HEK293 (cell line): ENCODE measurements around the gene ATP7B.

Experiments used
- CTCF ChIA-PET: fragments of 350-600 bp; formaldehyde crosslinking; extraction: SDS; loops from one replicate; lab custom pipeline; 2021; ENCODE audit warnings: antibody characterized with exemption; lab: Yijun Ruan, JAX
- POLR2A ChIA-PET: fragments of 300-600 bp; formaldehyde crosslinking; extraction: SDS; loops from one replicate; lab custom pipeline; 2020; ENCODE audit warnings: antibody characterized with exemption, inconsistent platforms; lab: Yijun Ruan, JAX
- H3K27ac ChIP-seq: fragments of 200-500 bp; sonication (Bioruptor generic); 2 replicates; pipeline ENCODE4 v1.5.1; 2014; ENCODE audit warnings: low read depth, low read length, control low read depth, inconsistent platforms; ENCODE audit errors: extremely low read depth
- H3K36me3 ChIP-seq, 2 experiments: fragments of 200-500 bp in 1 of 2; sonication (Bioruptor generic) in 1 of 2; 1 replicate in 1 of 2; 2 replicates in 1 of 2; pipeline ENCODE4 v1.5.1; 2014 to 2017; ENCODE audit warnings: inconsistent platforms in 2 of 2, low read length in 2 of 2; ENCODE audit not compliant: control insufficient read depth in 2 of 2, insufficient read depth in 1 of 2
- H3K4me1 ChIP-seq: fragments of 200-500 bp; sonication (Bioruptor generic); 2 replicates; pipeline ENCODE4 v1.5.1; 2014; ENCODE audit warnings: mild to moderate bottlenecking, low read length, inconsistent platforms; ENCODE audit not compliant: control insufficient read depth, insufficient read depth
- H3K4me3 ChIP-seq: 2 replicates; pipeline ENCODE4 v1.5.1; 2011; ENCODE audit warnings: low read depth, mild to moderate bottlenecking, control low read depth, low read length, moderate library complexity
- H3K9me3 ChIP-seq: fragments of 200-500 bp; sonication (Bioruptor generic); 2 replicates; pipeline ENCODE4 v1.5.1; 2014; ENCODE audit warnings: low read depth, low read length, inconsistent platforms; ENCODE audit not compliant: control insufficient read depth, insufficient read depth
- BCL11A ChIP-seq: fragments of 450-650 bp; formaldehyde crosslinking; IDR thresholded peaks from 2 replicates; pipeline ENCODE4 v1.5.1; 2016; ENCODE audit warnings: low read depth, missing biosample characterization, missing genetic modification characterization
- BCL11B ChIP-seq: fragments of 450-650 bp; formaldehyde crosslinking; IDR thresholded peaks from 2 replicates; pipeline ENCODE4 v1.5.1; 2016; ENCODE audit warnings: low read depth, missing biosample characterization, missing genetic modification characterization
- ELK4 ChIP-seq: IDR thresholded peaks from 2 replicates; pipeline ENCODE4 v1.6.1; 2011; ENCODE audit warnings: mild to moderate bottlenecking, low read depth, low read length, borderline replicate concordance
- FEZF1 ChIP-seq: fragments of 450-650 bp; formaldehyde crosslinking; IDR thresholded peaks from 2 replicates; pipeline ENCODE4 v1.5.1; 2016; ENCODE audit warnings: missing biosample characterization, missing genetic modification characterization
- INSM2 ChIP-seq: fragments of 450-650 bp; formaldehyde crosslinking; IDR thresholded peaks from 2 replicates; pipeline ENCODE4 v1.5.1; 2016; ENCODE audit warnings: missing biosample characterization, missing genetic modification characterization
- MEIS1 ChIP-seq: sonication (generic); formaldehyde crosslinking; IDR thresholded peaks from 2 replicates; pipeline ENCODE4 v1.8.1; 2022; ENCODE audit warnings: missing genetic modification reagents, mild to moderate bottlenecking, borderline replicate concordance
- REPIN1 ChIP-seq: fragments of 450-650 bp; formaldehyde crosslinking; IDR thresholded peaks from 2 replicates; pipeline ENCODE4 v1.5.1; 2017; ENCODE audit warnings: missing biosample characterization, missing genetic modification characterization, low read depth
- SCRT1 ChIP-seq: fragments of 450-650 bp; formaldehyde crosslinking; IDR thresholded peaks from 2 replicates; pipeline ENCODE4 v1.5.1; 2016; ENCODE audit warnings: missing biosample characterization, missing genetic modification characterization, borderline replicate concordance
- ZBTB8A ChIP-seq: fragments of 450-650 bp; formaldehyde crosslinking; IDR thresholded peaks from 2 replicates; pipeline ENCODE4 v1.5.1; 2016; ENCODE audit warnings: missing biosample characterization, missing genetic modification characterization
- ZIC2 ChIP-seq: fragments of 450-650 bp; formaldehyde crosslinking; IDR thresholded peaks from 2 replicates; pipeline ENCODE4 v1.5.1; 2016; ENCODE audit warnings: missing biosample characterization, missing genetic modification characterization
- ZNF169 ChIP-seq: fragments of 450-650 bp; formaldehyde crosslinking; IDR thresholded peaks from 2 replicates; pipeline ENCODE4 v1.5.1; 2016; ENCODE audit warnings: missing biosample characterization, missing genetic modification characterization
- ZNF175 ChIP-seq: fragments of 450-650 bp; formaldehyde crosslinking; IDR thresholded peaks from 2 replicates; pipeline ENCODE4 v1.5.1; 2016; ENCODE audit warnings: missing biosample characterization, missing genetic modification characterization
- ZNF211 ChIP-seq: fragments of 450-650 bp; formaldehyde crosslinking; IDR thresholded peaks from 2 replicates; pipeline ENCODE4 v1.5.1; 2016; ENCODE audit warnings: low read depth, missing biosample characterization, missing genetic modification characterization
- ZNF248 ChIP-seq: fragments of 450-650 bp; formaldehyde crosslinking; IDR thresholded peaks from 2 replicates; pipeline ENCODE4 v1.5.1; 2017; ENCODE audit warnings: missing biosample characterization, missing genetic modification characterization
- ZNF266 ChIP-seq: fragments of 450-650 bp; formaldehyde crosslinking; IDR thresholded peaks from 2 replicates; pipeline ENCODE4 v1.5.1; 2016; ENCODE audit warnings: missing biosample characterization, missing genetic modification characterization, low read depth
- ZNF404 ChIP-seq: fragments of 450-650 bp; formaldehyde crosslinking; IDR thresholded peaks from 2 replicates; pipeline ENCODE4 v1.5.1; 2017; ENCODE audit warnings: missing biosample characterization, missing genetic modification characterization
- ZNF548 ChIP-seq: fragments of 450-650 bp; formaldehyde crosslinking; IDR thresholded peaks from 2 replicates; pipeline ENCODE4 v1.5.1; 2016; ENCODE audit warnings: missing biosample characterization, missing genetic modification characterization
- ZNF600 ChIP-seq: fragments of 450-650 bp; formaldehyde crosslinking; IDR thresholded peaks from 2 replicates; pipeline ENCODE4 v1.5.1; 2016; ENCODE audit warnings: missing biosample characterization, missing genetic modification characterization
- ZNF621 ChIP-seq: fragments of 450-650 bp; formaldehyde crosslinking; IDR thresholded peaks from 2 replicates; pipeline ENCODE4 v1.5.1; 2017; ENCODE audit warnings: missing biosample characterization, missing genetic modification characterization
- ZNF701 ChIP-seq: fragments of 450-650 bp; formaldehyde crosslinking; IDR thresholded peaks from 2 replicates; pipeline ENCODE4 v1.5.1; 2016; ENCODE audit warnings: missing biosample characterization, missing genetic modification characterization
- ZNF785 ChIP-seq: fragments of 450-650 bp; formaldehyde crosslinking; IDR thresholded peaks from 2 replicates; pipeline ENCODE4 v1.5.1; 2016; ENCODE audit warnings: missing biosample characterization, missing genetic modification characterization
- ZNF792 ChIP-seq: fragments of 450-650 bp; formaldehyde crosslinking; IDR thresholded peaks from 2 replicates; pipeline ENCODE4 v1.5.1; 2016; ENCODE audit warnings: missing biosample characterization, missing genetic modification characterization
- ZSCAN30 ChIP-seq: fragments of 450-650 bp; IDR thresholded peaks from 2 replicates; pipeline ENCODE4 v1.5.1; 2018; ENCODE audit warnings: missing biosample characterization, mild to moderate bottlenecking, missing genetic modification characterization, moderate library complexity
- TF ChIP-seq, protein P1 (sequence below): fragments of 450-650 bp; formaldehyde crosslinking; IDR thresholded peaks from 2 replicates; pipeline ENCODE4 v1.5.1; 2016; ENCODE audit warnings: missing biosample characterization, missing genetic modification characterization
- TF ChIP-seq, protein P2 (sequence below): fragments of 450-650 bp; formaldehyde crosslinking; IDR thresholded peaks from 2 replicates; pipeline ENCODE4; 2016; ENCODE audit warnings: missing biosample characterization, missing genetic modification characterization

Gene ATP7B

GRCh38 chr13:51907040-51907732 is 104.1 kb downstream of the ATP7B start:
- Histone ChIP-seq H3K27ac (no peak overlapping the region), H3K4me1 (peaks cover 3% of the 10 kb centered on the region; the same call in 1 of the 2 replicates), H3K36me3 (no peaks in the 10 kb centered on the region), H3K9me3 (no peaks in the 10 kb centered on the region), H3K4me3 (no peak overlapping the region)
- TF ChIP-seq BCL11B = no peak
- no peak for TF ChIP-seq ZNF169
- peak; percentile 70; the same call in 1 of the 2 replicates for TF ChIP-seq ZNF266
- no peak for TF ChIP-seq REPIN1
- TF ChIP-seq ZNF404 = no peak
- CTCF ChIA-PET = no interaction called here
- POLR2A ChIA-PET = no interaction called here

- POLR2A ChIA-PET = no interaction called here
- H3K4me1 ChIP-seq = peaks cover 3% of the 10 kb centered on the region; the same call in 1 of the 2 replicates
- no peaks in the 10 kb centered on the region for H3K9me3 ChIP-seq
- H3K36me3 ChIP-seq = no peaks in the 10 kb centered on the region
- H3K4me3 ChIP-seq = no peak overlapping the region
- no peak overlapping the region for H3K27ac ChIP-seq
- CTCF ChIA-PET = no interaction called here
- TF ChIP-seq ZNF211 (tag by site-specific recombination) (no peak), ZIC2 (tag by site-specific recombination) (peak; percentile 76), FEZF1 (tag by site-specific recombination) (peak; percentile 39; the same call in 1 of the 2 replicates), ZSCAN30 (tag by site-specific recombination) (peak; percentile 65; the same call in 1 of the 2 replicates), INSM2 (tag by site-specific recombination) (no peak)
- TF ChIP-seq, protein P1, sequence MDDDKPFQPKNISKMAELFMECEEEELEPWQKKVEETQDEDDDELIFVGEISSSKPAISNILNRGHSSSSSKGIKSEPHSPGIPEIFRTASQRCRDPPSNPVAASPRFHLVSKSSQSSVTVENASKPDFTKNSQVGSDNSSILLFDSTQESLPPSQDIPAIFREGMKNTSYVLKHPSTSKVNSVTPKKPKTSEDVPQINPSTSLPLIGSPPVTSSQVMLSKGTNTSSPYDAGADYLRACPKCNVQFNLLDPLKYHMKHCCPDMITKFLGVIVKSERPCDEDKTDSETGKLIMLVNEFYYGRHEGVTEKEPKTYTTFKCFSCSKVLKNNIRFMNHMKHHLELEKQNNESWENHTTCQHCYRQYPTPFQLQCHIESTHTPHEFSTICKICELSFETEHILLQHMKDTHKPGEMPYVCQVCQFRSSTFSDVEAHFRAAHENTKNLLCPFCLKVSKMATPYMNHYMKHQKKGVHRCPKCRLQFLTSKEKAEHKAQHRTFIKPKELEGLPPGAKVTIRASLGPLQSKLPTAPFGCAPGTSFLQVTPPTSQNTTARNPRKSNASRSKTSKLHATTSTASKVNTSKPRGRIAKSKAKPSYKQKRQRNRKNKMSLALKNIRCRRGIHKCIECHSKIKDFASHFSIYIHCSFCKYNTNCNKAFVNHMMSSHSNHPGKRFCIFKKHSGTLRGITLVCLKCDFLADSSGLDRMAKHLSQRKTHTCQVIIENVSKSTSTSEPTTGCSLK (tag by site-specific recombination) = no peak
Measured at GRCh38 chr13:51906581-51906980, 104.7 kb downstream of the ATP7B start.

DNA sequence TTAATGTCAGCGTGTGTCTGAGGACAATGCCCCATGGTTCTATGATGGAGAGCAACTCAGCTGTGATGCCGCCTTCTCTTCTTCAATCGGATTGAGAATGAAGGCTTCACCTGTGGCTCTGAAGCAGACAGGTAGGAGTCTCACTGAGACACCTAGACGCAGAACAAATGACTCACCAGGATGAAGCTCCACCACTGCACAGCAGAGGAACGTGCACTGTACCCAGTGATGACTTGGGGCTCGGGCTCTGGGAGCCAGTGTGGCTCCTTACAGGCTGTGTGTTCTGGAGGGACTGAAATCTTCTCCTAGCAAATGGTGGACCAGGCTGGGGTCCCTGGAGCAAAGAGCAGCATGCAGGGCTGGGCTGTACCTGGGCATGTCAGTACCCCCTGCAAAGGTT is 105.5 kb downstream of the ATP7B start:
- POLR2A ChIA-PET = no interaction called here
- H3K9me3 ChIP-seq = no peaks in the 10 kb centered on the region
- CTCF ChIA-PET = interaction anchor here (1.9 kb wide), 1 partner anchor 10 kb away, joined by 4 read pairs; no protein-coding TSS in a partner anchor
- no peak for TF ChIP-seq ZNF621 (tag by site-specific recombination)
- TF ChIP-seq ELK4 = no peak
- no peak for TF ChIP-seq ZNF600
- no peak for TF ChIP-seq ZNF701 (tag by site-specific recombination)
- no peak for TF ChIP-seq ZNF175 (tag by site-specific recombination)
- no peak for TF ChIP-seq ZNF248 (tag by site-specific recombination)
- no peak for TF ChIP-seq BCL11A (tag by site-specific recombination)
- TF ChIP-seq ZNF548 (tag by site-specific recombination) = no peak
- TF ChIP-seq SCRT1 (tag by site-specific recombination) = no peak
- no peak for TF ChIP-seq ZBTB8A
- TF ChIP-seq MEIS1 (CRISPR knock-in tag) = no peak
- TF ChIP-seq, protein P2, sequence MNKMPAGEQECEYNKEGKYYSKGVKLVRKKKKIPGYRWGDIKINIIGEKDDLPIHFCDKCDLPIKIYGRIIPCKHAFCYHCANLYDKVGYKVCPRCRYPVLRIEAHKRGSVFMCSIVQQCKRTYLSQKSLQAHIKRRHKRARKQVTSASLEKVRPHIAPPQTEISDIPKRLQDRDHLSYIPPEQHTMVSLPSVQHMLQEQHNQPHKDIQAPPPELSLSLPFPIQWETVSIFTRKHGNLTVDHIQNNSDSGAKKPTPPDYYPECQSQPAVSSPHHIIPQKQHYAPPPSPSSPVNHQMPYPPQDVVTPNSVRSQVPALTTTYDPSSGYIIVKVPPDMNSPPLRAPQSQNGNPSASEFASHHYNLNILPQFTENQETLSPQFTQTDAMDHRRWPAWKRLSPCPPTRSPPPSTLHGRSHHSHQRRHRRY (tag by site-specific recombination) = no peak
- TF ChIP-seq ZNF792 (tag by site-specific recombination) = no peak
- TF ChIP-seq ZNF785 = no peak

More for the DNA sequence above, 105.5 kb downstream of the ATP7B start:
- H3K27ac ChIP-seq = no peak overlapping the region
- H3K4me3 ChIP-seq = no peak overlapping the region
- H3K36me3 ChIP-seq = no peaks in the 10 kb centered on the region
- peaks cover 3% of the 10 kb centered on the region; the same call in 1 of the 2 replicates for H3K4me1 ChIP-seq
